H9 (cell line): Measurements from ENCODE around the gene GBA2. TPM values are rescaled to one million over a fixed set of nuclear protein-coding genes. Genes with fewer than 3 reads are reported as not detected.

Experiments used
- DNase-seq: peaks from one replicate; pipeline ENCODE4 v3.0.0-alpha.2; 2017
- H2AFZ ChIP-seq: one replicate; pipeline ENCODE4 v1.6.1; 2013; ENCODE audit warnings: mild to moderate bottlenecking, low read length, control low read depth, moderate library complexity
- H2AK5ac ChIP-seq: 2 replicates; pipeline ENCODE4 v1.6.1; 2013; ENCODE audit warnings: low read length, control low read depth, mixed read lengths; ENCODE audit not compliant: insufficient read length
- H2BK120ac ChIP-seq: one replicate; pipeline ENCODE4 v1.6.1; 2013; ENCODE audit warnings: low read depth, mild to moderate bottlenecking, low read length, control low read depth, inconsistent platforms; ENCODE audit not compliant: poor library complexity, severe bottlenecking
- H2BK12ac ChIP-seq: 2 replicates; pipeline ENCODE4 v1.6.1; 2013; ENCODE audit warnings: low read length, control low read depth, mixed read lengths, low read depth; ENCODE audit not compliant: insufficient read length
- H2BK15ac ChIP-seq: 2 replicates; pipeline ENCODE4 v1.6.1; 2013; ENCODE audit warnings: low read depth, low read length, control low read depth
- H2BK20ac ChIP-seq: one replicate; pipeline ENCODE4 v1.6.1; 2013; ENCODE audit warnings: low read depth, mild to moderate bottlenecking, low read length, control low read depth, inconsistent platforms; ENCODE audit not compliant: poor library complexity, severe bottlenecking
- H2BK5ac ChIP-seq: 2 replicates; pipeline ENCODE4 v1.6.1; 2013; ENCODE audit warnings: low read length, control low read depth, mixed read lengths; ENCODE audit not compliant: insufficient read length
- H3K14ac ChIP-seq: 2 replicates; pipeline ENCODE4 v1.6.1; 2013; ENCODE audit warnings: low read length, control low read depth; ENCODE audit not compliant: insufficient read depth
- H3K18ac ChIP-seq: 2 replicates; pipeline ENCODE4 v1.6.1; 2013; ENCODE audit warnings: low read depth, mild to moderate bottlenecking, mixed read lengths, low read length, control low read depth; ENCODE audit not compliant: insufficient read length
- H3K23ac ChIP-seq: 2 replicates; pipeline ENCODE4 v1.6.1; 2013; ENCODE audit warnings: low read length, control low read depth, mixed read lengths, low read depth; ENCODE audit not compliant: insufficient read length
- H3K23me2 ChIP-seq: 2 replicates; pipeline ENCODE4 v1.6.1; 2013; ENCODE audit warnings: low read depth, mild to moderate bottlenecking, mixed read lengths, low read length, control low read depth; ENCODE audit not compliant: insufficient read length, poor library complexity, severe bottlenecking
- H3K27ac ChIP-seq: 2 replicates; pipeline ENCODE4 v1.5.1; 2013; ENCODE audit warnings: low read length, control low read depth, mixed read lengths, low read depth; ENCODE audit not compliant: insufficient read length
- H3K27me3 ChIP-seq: 2 replicates; pipeline ENCODE4 v1.6.1; 2013; ENCODE audit warnings: low read length, control low read depth, inconsistent platforms; ENCODE audit not compliant: insufficient read depth
- H3K4ac ChIP-seq: 2 replicates; pipeline ENCODE4 v1.6.1; 2013; ENCODE audit warnings: low read depth, mild to moderate bottlenecking, control low read depth, inconsistent platforms, low read length, moderate library complexity
- H3K4me1 ChIP-seq: 2 replicates; pipeline ENCODE4 v1.6.1; 2013; ENCODE audit warnings: low read length, control low read depth, inconsistent platforms; ENCODE audit not compliant: insufficient read depth
- H3K4me2 ChIP-seq: 2 replicates; pipeline ENCODE4 v1.6.1; 2013; ENCODE audit warnings: low read length, control low read depth, mixed read lengths; ENCODE audit not compliant: insufficient read length, insufficient read depth
- H3K56ac ChIP-seq: 2 replicates; pipeline ENCODE4 v1.6.1; 2013; ENCODE audit warnings: low read depth, mild to moderate bottlenecking, mixed read lengths, low read length, control low read depth; ENCODE audit not compliant: insufficient read length
- H3K79me1 ChIP-seq: 2 replicates; pipeline ENCODE4 v1.6.1; 2013; ENCODE audit warnings: low read depth, mild to moderate bottlenecking, moderate library complexity, low read length, control low read depth, inconsistent platforms; ENCODE audit not compliant: insufficient read depth, poor library complexity, severe bottlenecking
- H3K79me2 ChIP-seq: 2 replicates; pipeline ENCODE4 v1.6.1; 2013; ENCODE audit warnings: low read length, control low read depth, inconsistent platforms; ENCODE audit not compliant: insufficient read depth
- H3K9ac ChIP-seq: 2 replicates; pipeline ENCODE4 v1.6.1; 2013; ENCODE audit warnings: low read length, control low read depth, mixed read lengths; ENCODE audit not compliant: insufficient read length; ENCODE audit errors: extremely low read depth
- H3K9me3 ChIP-seq: one replicate; pipeline ENCODE4 v1.6.1; 2013; ENCODE audit warnings: low read depth, low read length, inconsistent platforms; ENCODE audit not compliant: control insufficient read depth
- H3T11ph ChIP-seq: one replicate; pipeline ENCODE4 v1.6.1; 2013; ENCODE audit warnings: mild to moderate bottlenecking, low read length, control low read depth, inconsistent platforms
- H4K20me1 ChIP-seq: one replicate; pipeline ENCODE4 v1.6.1; 2013; ENCODE audit not compliant: control insufficient read depth, insufficient read length, insufficient read depth
- H4K5ac ChIP-seq: 2 replicates; pipeline ENCODE4 v1.6.1; 2013; ENCODE audit warnings: low read depth, mild to moderate bottlenecking, mixed read lengths, low read length, control low read depth; ENCODE audit not compliant: insufficient read length
- H4K8ac ChIP-seq: replicated peaks from 2 replicates; pipeline ENCODE4 v1.6.1; 2013; ENCODE audit warnings: low read length, control low read depth, mixed read lengths, low read depth; ENCODE audit not compliant: insufficient read length
- H4K91ac ChIP-seq: 2 replicates; pipeline ENCODE4 v1.6.1; 2013; ENCODE audit warnings: low read depth, mild to moderate bottlenecking, moderate library complexity, mixed read lengths, low read length, control low read depth; ENCODE audit not compliant: insufficient read length
- H3K27ac Mint-ChIP-seq, 3 experiments: 2 replicates in 2 of 3; 3 replicates in 1 of 3; pipeline ENCODE4 v1.8.0; 2020 to 2021; ENCODE audit warnings: mixed read lengths in 3 of 3, mild to moderate bottlenecking in 1 of 3, moderate library complexity in 1 of 3
- H3K27me3 Mint-ChIP-seq: 2 replicates; pipeline ENCODE4 v1.8.0; 2021; ENCODE audit warnings: low read depth, mild to moderate bottlenecking, moderate library complexity, mixed read lengths
- H3K36me3 Mint-ChIP-seq, 3 experiments: 2 replicates in 2 of 3; 3 replicates in 1 of 3; pipeline ENCODE4 v1.8.0; 2020 to 2021; ENCODE audit warnings: low read depth in 3 of 3, mixed read lengths in 3 of 3; ENCODE audit not compliant: insufficient read depth in 1 of 3
- H3K4me1 Mint-ChIP-seq, 2 experiments: 2 replicates each; pipeline ENCODE4 v1.8.0; 2020; ENCODE audit warnings: mixed read lengths in 2 of 2
- H3K4me3 Mint-ChIP-seq, 2 experiments: 2 replicates in 1 of 2; 3 replicates in 1 of 2; pipeline ENCODE4 v1.8.0; 2020 to 2021; ENCODE audit warnings: mild to moderate bottlenecking in 2 of 2, mixed read lengths in 2 of 2, moderate library complexity in 1 of 2
- H3K9me3 Mint-ChIP-seq, 2 experiments: 2 replicates in 1 of 2; 3 replicates in 1 of 2; pipeline ENCODE4 v1.8.0; 2020; ENCODE audit warnings: mild to moderate bottlenecking in 2 of 2, mixed read lengths in 2 of 2, moderate library complexity in 1 of 2
- WGBS: extraction: QIAGEN DNeasy Blood & Tissue Kit; methylation state at CpG from one replicate; pipeline ENCODE4 v1.1.7; 2013; ENCODE audit warnings: missing lambda C conversion rate, low lambda C conversion rate, mixed read lengths; ENCODE audit not compliant: insufficient read length; ENCODE audit errors: extremely low coverage; 5-methylcytosine and 5-hydroxymethylcytosine counted together
- total RNA-seq: library from RNA; stranded (reverse); gene quantifications from 2 replicates; pipeline ENCODE4 v1.2.1, GENCODE V29; 2021
- TF ChIP-seq, protein P1 (sequence below): fragments of 200-600 bp; sonication (generic); conservative IDR thresholded peaks from 3 replicates; pipeline ENCODE4 v1.8.0; 2021; ENCODE audit warnings: antibody characterized with exemption, mild to moderate bottlenecking

The GBA2 gene
- total RNA-seq, 1 experiment from 2014 or later = 103 TPM

DNA sequence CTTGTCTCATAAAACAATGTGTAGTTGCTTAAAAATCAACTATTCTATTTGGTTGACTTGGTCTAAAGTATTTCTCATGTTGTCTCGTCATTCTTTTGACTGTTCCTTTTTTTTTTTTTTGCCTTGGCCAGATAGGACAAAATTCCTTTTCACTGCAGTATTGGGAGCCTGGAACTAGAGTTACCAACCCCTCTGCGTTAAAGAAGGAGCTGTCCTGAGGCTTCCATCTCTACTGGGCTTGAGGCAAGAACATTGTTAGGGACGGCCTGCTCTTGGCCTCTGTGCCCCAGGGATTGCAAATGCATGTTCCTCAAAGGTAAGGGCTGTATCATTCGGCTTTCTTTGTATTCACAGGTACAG lies 41.0 kb upstream of the GBA2 start:
- peaks cover 0 to 14% (median 8%) of the 10 kb centered on the region in 3 experiments; a peak in 6 of 7 replicates for H3K36me3 Mint-ChIP-seq
- Histone ChIP-seq H2BK20ac (no peak overlapping the region), H3K27me3 (no peaks in the 10 kb centered on the region), H3K56ac (no peak overlapping the region), H3K18ac (no peak overlapping the region), H3K4me2 (no peak overlapping the region), H3K9ac (no peak overlapping the region), H3K4ac (no peak overlapping the region), H4K20me1 (no peaks in the 10 kb centered on the region), H2AK5ac (no peak overlapping the region), H3K9me3 (no peaks in the 10 kb centered on the region), H2BK120ac (no peak overlapping the region), H2AFZ (no peak overlapping the region), H3K4me1 (no peaks in the 10 kb centered on the region), H3K23ac (no peak overlapping the region), H4K8ac (no peak overlapping the region), H3K27ac (no peak overlapping the region), H3T11ph (no peak overlapping the region), H3K79me2 (no peaks in the 10 kb centered on the region), H3K14ac (no peak overlapping the region), H3K23me2 (peaks cover 3% of the 10 kb centered on the region), H4K5ac (no peak overlapping the region), H2BK12ac (no peak overlapping the region), H2BK15ac (no peak overlapping the region), H2BK5ac (no peak overlapping the region), H4K91ac (no peak overlapping the region), H3K79me1 (no peaks in the 10 kb centered on the region)
- H3K9me3 Mint-ChIP-seq = no peaks in the 10 kb centered on the region
- peak overlapping the region in 1 of 2 experiments; percentile 85; a peak in 2 of 5 replicates for H3K4me3 Mint-ChIP-seq
- DNase-seq = no peak
- TF ChIP-seq, protein P1, sequence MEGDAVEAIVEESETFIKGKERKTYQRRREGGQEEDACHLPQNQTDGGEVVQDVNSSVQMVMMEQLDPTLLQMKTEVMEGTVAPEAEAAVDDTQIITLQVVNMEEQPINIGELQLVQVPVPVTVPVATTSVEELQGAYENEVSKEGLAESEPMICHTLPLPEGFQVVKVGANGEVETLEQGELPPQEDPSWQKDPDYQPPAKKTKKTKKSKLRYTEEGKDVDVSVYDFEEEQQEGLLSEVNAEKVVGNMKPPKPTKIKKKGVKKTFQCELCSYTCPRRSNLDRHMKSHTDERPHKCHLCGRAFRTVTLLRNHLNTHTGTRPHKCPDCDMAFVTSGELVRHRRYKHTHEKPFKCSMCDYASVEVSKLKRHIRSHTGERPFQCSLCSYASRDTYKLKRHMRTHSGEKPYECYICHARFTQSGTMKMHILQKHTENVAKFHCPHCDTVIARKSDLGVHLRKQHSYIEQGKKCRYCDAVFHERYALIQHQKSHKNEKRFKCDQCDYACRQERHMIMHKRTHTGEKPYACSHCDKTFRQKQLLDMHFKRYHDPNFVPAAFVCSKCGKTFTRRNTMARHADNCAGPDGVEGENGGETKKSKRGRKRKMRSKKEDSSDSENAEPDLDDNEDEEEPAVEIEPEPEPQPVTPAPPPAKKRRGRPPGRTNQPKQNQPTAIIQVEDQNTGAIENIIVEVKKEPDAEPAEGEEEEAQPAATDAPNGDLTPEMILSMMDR = no peak
- no CpG with 5 or more reads among the region's 4 CpGs for WGBS
- no peak overlapping the region for H3K27ac Mint-ChIP-seq
- peaks cover 17 to 19% of the 10 kb centered on the region in 2 experiments for H3K4me1 Mint-ChIP-seq
- H3K27me3 Mint-ChIP-seq = peaks cover 4% of the 10 kb centered on the region
